Hematopoietic multipotent progenitor cell treated with erythropoietin and hydrocortisone succinate and interleukin-3 and kit ligand, for 15 days (in vitro differentiated cells): Measurements from ENCODE around the gene PCSK1N.
A peak's percentile ranks its signal among the peaks of the same experiment; 100 is the strongest.
"Not testable (repeated sequence)": the region's sequence is repeated elsewhere in the genome, so short reads cannot be mapped to it uniquely, and the experiment has no call there.

ENCODE experiments used
- DNase-seq: peaks from one replicate; pipeline ENCODE4 v3.0.0-alpha.2; 2015; ENCODE audit warnings: low spot score

The PCSK1N gene, protein sequence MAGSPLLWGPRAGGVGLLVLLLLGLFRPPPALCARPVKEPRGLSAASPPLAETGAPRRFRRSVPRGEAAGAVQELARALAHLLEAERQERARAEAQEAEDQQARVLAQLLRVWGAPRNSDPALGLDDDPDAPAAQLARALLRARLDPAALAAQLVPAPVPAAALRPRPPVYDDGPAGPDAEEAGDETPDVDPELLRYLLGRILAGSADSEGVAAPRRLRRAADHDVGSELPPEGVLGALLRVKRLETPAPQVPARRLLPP

DNA sequence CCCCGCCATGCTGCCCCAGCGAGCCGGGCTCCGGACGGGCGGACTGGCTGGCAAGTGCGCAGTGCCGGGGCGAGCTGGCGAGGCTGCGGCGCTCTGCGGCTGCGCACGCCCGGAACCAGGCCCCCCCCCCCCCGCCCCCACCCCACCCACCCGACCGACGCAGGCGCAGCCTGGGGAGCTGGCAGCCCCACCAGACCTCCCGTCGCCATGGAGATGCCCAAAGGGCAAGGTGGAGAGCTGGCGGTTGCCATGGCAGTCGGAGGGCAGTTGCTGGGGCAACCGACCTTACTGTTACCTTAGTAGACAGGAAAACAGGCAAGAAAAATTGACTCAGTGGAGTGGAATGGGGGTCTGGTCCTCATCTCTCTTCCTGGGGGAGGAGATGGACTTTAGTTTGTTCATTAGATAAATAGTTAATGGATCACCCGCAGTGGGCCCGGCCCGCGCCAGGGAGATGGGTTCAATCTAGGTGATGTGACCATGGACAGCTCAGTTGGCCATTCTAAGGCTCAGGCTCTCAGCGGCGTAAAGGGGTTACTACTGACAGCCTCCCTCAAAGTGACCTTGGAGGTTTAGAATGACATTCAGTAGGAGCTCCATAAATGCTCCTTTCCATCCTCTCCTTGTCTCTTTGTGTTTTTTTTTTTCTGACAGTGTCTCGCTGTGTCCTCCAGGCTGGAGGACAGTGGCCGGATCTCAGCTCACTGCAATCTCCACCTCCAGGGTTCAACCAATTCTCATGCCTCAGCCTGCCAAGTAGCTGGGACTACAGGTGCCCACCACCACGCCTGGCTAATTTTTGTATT is at the start of gene PCSK1N:
TSS of gene PCSK1N (minus strand) at position 87 of the 806 bp plus-strand sequence. CDS start at position 9, 78 bp downstream.
- DNase-seq = no peak

DNA sequence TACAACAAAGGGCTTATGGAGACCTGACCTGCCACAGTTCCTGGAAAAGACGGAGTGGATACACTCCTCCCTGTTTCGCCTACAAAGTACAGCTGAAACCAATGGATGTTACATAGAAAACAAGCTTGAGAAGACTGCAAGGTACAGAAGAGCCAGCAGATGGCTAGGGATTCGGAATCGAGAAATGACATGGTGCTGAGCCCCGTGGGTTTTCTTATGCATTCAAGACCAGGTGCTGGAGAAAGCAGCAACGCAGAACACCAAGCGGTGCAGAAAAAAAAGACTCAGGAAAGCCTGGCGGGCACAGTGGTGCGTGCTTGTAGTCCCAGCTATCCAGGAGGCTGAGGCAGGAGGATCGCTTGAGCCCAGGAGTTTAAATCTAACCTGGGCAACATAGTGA is 48.3 kb upstream of the PCSK1N start:
- no peak for DNase-seq

DNA sequence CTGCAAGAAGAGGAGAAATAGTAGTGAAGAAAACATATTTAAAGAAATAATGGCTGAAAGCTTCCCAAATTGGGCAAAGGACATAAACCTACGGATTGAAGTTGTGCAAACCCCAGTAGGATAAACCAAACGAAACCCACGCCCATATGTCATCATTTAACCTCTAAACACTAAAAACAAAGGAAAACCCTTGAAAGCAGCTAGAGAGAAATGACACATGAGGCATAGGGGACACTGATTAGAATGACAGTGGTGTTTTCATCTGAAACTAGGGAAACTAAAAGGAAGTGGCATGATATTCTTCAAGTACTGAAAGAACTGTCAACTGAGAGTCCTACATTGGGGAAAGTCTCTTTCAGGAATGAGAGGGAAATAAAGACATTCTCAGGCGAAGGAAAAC is 41.5 kb upstream of the PCSK1N start:
- not testable (repeated sequence) for DNase-seq

DNA sequence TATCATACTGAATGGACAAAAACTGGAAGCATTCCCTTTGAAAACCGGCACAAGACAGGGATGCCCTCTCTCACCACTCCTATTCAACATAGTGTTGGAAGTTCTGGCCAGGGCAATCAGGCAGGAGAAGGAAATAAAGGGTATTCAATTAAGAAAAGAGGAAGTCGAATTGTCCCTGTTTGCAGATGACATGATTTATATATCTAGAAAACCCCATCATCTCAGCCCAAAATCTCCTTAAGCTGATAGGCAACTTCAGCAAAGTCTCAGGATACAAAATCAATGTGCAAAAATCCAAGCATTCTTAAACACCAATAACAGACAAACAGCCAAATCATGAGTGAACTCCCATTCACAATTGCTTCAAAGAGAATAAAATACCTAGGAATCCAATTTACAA is 36.6 kb upstream of the PCSK1N start:
- DNase-seq = not testable (repeated sequence)

DNA sequence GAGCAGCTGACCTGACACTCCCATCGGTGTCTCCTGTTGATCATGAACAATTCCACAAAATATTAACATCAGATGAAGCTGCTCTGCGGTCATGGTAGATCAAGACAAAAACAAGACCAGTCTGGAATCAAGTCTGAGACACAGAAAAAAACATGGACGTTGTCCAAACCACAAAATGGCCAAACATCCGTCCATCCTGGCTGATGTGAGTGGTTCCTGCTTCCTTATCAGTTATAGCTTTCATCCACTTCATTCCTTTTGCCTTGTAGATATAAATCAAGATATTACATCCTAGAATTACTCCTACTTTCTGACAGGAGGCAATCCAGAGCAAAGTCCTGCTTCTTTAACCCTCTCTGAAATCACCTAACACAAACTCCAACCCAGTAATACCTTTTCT is 28.8 kb upstream of the PCSK1N start:
- no peak for DNase-seq

DNA sequence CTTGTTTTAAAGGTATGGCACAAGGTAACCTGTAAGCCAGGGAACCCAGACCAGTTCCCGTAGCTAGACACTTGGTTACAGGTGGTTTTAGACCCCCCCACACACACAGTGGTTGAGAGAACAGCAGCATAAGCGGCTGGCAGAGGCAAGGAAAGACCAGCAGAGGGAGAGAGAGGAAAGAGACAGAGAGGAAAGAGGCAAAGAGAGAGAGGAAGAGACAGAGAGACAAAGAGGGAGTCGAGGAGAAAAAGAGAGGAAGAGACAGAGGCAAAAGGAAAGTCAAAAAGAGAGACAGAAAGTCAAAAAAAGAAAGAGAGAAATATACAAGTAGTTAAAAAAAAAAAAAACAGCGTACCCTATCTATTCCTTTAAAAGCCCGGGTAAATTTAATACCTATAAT is 19.5 kb upstream of the PCSK1N start:
- DNase-seq = no peak

DNA sequence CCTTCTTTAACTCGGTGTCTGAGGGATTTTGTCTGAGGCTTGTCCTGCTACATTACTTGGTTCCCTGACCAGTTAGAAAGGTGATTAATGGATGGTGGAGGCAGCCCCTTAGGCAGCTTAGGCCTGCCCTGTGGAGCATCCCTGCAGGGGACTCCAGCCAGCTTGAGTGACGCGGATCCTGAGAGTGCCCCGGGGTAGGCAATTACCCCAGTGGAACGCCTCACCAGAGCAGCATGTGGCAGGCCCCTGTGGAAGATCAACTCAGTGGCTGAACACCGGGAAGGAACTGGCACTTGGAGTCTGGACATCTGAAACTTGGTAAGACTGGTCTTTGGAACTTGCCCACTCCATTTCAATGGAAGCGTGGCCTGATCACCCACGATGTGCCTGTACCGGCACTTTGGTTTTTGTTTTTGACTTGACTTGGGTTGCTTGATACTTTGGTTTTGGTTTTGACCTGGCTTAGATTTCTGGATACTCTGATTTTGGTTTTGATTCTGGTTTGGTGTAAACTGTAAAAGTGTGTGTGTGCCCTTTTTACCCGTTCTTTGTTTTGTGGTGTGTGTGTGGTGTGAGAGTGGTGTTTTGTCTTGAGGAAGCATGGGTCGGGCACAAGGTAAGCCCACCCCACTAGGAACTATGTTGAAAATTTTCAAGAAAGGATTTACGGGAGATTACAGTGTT is 18.9 kb upstream of the PCSK1N start:
- not testable (repeated sequence) for DNase-seq

DNA sequence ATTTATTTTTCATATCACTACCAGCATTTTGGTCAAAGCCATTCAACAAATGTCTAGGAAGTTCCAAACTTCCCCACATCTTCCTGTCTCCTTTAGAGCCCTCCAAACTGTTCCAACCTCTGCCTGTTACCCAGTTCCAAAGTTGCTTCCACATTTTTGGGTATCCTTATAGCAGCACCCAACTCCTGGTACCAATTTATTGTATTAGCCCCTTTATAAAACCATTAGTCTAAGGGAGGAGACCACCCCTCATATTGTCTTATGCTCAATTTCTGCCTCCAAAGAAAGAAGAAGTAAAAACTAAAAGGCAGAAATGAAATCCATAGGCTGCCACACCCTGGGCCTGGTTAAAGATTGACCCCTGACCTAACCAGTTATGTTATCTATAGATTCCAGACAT is 18.1 kb upstream of the PCSK1N start:
- DNase-seq = not testable (repeated sequence)

GRCh38 chrX:48852857-48853256 is 17.4 kb upstream of the PCSK1N start:
- no peak for DNase-seq

GRCh38 chrX:48848847-48849246 is 13.4 kb upstream of the PCSK1N start:
- DNase-seq = no peak

- peak; percentile 51 for DNase-seq
Measured at GRCh38 chrX:48839686-48840085, 4.3 kb upstream of the PCSK1N start.

- no peak for DNase-seq
Measured at GRCh38 chrX:48834383-48834709, 1.1 kb downstream of the PCSK1N start.

DNA sequence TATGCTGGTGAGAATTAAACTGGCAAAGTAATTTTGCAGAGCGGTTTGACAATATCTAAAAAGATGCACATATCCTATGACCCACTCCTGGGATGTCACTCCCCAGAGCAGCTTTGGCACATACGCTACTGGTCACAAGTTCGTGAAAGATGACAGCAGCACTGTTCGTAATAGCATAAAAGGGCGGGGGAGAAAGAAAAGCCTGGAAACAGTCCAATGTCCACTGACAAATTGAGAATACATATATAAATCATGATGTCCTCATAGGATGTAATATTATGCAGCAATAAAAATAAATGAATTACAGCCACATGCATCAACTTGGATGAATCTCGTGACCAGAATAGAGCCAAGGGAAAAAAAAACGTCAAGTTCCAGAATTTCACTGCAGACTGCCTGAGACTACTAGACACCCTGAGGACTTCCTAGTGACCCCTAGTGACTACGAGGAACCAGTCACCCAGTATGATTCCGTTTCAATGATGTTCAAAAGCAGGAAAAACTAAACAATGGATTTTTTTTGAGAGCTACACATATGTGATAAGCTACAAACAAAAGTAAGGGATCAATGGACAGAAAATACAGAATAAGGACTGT is 1.8 kb downstream of the PCSK1N start:
- DNase-seq = no peak

DNA sequence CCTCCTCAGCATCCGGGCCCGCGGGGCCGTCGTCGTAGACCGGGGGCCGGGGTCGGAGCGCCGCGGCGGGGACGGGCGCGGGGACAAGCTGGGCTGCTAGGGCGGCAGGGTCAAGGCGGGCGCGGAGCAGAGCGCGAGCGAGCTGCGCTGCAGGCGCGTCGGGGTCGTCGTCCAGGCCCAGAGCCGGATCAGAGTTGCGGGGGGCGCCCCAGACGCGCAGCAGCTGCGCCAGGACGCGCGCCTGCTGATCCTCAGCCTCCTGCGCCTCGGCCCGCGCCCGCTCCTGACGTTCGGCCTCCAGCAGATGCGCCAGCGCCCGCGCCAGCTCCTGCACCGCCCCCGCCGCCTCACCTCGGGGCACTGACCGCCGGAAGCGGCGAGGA is 3.5 kb downstream of the PCSK1N start:
- DNase-seq = no peak

GRCh38 chrX:48831136-48831908 is 4.1 kb downstream of the PCSK1N start:
- no peak for DNase-seq

GRCh38 chrX:48829016-48829735 is 6.2 kb downstream of the PCSK1N start:
- no peak for DNase-seq

DNA sequence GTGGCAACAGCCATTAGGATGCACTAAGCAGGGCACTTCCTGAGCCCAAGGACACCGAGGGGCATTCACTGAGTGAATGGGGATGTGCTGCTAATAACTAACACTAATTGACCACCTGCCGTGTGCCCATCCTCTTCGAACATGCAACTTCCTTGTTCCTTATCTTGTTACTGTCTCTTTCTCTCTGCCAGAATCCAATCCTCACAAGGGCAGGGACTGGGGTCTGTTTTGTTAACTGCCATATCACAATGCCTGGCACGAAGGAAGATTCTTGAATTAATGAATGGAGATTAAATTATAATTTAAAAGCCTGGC is 7.8 kb downstream of the PCSK1N start:
- no peak for DNase-seq

DNA sequence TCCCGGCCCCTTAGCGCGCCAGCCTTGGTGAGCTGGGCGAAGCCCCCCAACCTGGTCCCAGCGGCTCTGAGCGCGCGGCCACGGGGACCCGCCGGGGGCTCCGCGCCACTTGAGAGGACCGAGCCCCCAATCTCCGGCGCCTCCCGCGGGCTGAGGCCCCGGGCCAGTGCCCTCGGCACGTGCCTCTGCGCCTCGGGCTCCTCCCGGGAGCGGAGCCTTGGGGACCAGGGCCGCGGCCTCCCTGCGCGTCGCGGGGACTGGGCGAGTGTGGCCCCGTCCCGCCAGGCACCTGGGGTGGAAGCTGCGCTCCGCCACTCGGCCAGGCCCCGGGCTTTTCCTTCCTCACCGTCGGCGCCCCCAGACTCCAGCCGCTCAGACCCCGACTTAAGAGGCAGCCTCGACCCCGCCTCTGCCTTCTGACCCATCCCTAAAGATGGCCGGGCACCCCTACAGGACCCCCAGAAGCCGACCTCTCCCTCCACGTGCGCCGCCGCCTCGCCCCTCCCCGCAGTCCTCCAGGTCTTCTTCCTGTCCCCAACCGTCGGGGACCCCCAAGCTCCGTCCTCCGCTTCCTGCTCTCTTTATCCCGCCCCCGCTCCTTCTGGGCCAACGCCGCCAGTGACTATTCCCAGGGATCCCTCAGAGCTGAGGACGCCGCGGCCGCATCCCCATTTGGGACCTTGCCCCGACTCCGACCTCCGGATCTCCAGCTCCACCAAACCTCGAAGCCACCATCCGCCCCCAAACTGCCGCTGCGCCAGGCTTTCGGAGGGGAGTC is 8.3 kb downstream of the PCSK1N start:
- DNase-seq = no peak

DNA sequence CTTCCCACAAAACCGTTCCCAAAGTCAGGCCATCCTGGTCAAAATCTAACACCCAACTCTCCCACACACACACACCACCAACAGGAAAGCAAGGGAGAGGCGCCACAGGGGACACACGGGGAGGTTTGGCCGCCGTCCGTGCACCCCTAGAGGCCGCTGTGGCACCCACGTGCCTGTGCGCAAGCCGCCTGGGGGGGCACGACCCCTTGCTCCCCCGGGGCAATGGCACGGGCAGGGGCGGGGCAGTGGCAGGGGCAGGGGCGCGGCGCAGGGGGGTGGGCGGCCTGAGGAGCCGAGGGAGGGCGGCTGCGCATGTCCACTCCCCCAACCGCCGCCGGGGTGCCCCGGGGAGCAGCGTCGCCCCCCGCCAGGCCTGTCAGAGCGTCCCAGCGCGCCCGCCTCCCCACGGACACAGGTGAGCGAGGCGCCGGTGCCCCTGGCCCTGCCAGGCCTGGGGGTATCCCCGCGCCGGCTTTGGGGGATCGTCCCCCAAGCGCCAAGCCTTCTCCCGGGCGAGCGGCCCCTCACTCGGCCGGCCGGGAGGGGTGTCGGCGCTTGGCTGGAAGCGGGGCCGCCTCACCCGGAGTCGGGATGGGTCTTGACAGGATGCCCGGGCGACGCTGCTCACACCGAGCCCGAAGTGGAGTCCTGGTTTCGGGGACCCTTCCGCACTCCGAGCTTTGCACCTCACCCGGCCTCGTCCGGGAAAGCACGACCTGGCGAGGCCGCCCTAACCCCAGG is 9.1 kb downstream of the PCSK1N start, which contains the start of gene ERAS:
TSS of gene ERAS (plus strand) at position 379 of the 741 bp plus-strand sequence. CDS start 2,611 bp downstream, outside the sequence.
- no peak for DNase-seq

- DNase-seq = no peak
Measured at GRCh38 chrX:48824066-48824465, 11.3 kb downstream of the PCSK1N start.
